SK-MEL-5 (cell line): ENCODE measurements around the gene KIF1A. TPM values are rescaled to one million over a fixed set of nuclear protein-coding genes. Genes with fewer than 3 reads are reported as not detected.

Experiments used
- DNase-seq: peaks from one replicate; pipeline ENCODE4 v3.0.0-alpha.2; 2016; ENCODE audit warnings: low read depth, low spot score
- in situ Hi-C: cut with HindIII; loops from 2 replicates; pipeline ENCODE4 v1.10.0; 2016; ENCODE audit warnings: low sequenced_read_pairs, high pct_unique_total_duplicates, low pct_unique_long_range_greater_than_20kb
- polyA plus RNA-seq, 2 experiments: library from polyadenylated mRNA; depleted of rRNA; stranded (reverse); fragments of >200 nt; gene quantifications; 2 replicates each; pipeline ENCODE4 v1.2.3, GENCODE V29; 2015
- total RNA-seq: library from RNA; depleted of rRNA; stranded (reverse); fragments of >200 nt; shearing (Covaris generic); gene quantifications from 2 replicates; pipeline ENCODE4 v1.2.3, GENCODE V29; 2014; rRNA removed

The KIF1A gene, protein sequence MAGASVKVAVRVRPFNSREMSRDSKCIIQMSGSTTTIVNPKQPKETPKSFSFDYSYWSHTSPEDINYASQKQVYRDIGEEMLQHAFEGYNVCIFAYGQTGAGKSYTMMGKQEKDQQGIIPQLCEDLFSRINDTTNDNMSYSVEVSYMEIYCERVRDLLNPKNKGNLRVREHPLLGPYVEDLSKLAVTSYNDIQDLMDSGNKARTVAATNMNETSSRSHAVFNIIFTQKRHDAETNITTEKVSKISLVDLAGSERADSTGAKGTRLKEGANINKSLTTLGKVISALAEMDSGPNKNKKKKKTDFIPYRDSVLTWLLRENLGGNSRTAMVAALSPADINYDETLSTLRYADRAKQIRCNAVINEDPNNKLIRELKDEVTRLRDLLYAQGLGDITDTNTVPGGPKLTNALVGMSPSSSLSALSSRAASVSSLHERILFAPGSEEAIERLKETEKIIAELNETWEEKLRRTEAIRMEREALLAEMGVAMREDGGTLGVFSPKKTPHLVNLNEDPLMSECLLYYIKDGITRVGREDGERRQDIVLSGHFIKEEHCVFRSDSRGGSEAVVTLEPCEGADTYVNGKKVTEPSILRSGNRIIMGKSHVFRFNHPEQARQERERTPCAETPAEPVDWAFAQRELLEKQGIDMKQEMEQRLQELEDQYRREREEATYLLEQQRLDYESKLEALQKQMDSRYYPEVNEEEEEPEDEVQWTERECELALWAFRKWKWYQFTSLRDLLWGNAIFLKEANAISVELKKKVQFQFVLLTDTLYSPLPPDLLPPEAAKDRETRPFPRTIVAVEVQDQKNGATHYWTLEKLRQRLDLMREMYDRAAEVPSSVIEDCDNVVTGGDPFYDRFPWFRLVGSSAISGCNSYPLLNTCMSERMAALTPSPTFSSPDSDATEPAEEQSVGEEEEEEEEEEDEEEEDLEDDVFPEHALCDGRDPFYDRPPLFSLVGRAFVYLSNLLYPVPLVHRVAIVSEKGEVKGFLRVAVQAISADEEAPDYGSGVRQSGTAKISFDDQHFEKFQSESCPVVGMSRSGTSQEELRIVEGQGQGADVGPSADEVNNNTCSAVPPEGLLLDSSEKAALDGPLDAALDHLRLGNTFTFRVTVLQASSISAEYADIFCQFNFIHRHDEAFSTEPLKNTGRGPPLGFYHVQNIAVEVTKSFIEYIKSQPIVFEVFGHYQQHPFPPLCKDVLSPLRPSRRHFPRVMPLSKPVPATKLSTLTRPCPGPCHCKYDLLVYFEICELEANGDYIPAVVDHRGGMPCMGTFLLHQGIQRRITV (N-terminal part only)
- total RNA-seq, result 0.50 TPM in 1 of 2 replicates, not detected in the other
- 0.30 and 0.85 TPM in 2 replicates for polyA plus RNA-seq (2015; cell fraction: cytosol; rRNA removed)
- 0.43 and 1.3 TPM in 2 replicates for polyA plus RNA-seq (2015; cell fraction: nucleus; rRNA removed)

DNA sequence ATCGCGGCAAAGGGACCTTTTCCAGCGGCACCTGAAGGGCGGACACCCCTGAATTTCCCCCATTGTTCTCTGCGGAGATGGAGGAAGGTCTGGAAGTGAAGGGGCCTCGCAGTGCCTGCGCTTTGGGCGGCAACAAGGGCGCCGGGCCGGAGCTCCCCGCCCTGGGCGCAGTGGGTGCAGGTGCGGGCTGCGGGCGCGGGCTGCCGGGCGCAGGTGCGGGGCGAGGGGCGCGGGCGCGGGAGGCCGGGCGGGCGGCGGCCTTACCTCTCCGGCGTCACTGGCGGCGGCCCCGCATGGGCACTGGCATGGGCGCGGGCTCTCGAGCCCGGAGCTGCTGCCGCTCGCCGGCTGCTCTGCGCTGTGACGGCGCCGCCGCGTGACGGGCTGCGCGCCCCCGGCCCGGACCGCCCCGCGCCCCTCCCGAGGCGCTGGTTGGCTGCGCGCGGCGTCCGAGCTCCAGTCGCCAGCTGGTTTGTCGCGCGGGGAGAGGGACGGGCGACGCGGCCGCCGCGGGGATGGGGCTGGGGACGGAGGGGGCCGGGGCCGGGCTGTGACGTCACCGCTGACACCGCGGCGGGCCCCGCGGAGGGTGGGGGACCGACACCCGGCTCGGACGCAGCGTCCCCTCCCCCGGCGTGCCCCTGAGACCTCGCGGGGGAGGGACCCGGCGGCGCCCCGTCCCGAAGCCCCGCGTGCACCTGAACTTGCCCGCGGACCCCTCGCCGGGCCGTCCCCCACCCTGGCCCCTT, at the start of gene KIF1A:
Gene KIF1A, minus strand, starts transcription at position 362 of the 749 bp plus-strand sequence. CDS start 22,467 bp downstream, outside the sequence.
- in situ Hi-C loops, result no loop called here
- no peak for DNase-seq

DNA sequence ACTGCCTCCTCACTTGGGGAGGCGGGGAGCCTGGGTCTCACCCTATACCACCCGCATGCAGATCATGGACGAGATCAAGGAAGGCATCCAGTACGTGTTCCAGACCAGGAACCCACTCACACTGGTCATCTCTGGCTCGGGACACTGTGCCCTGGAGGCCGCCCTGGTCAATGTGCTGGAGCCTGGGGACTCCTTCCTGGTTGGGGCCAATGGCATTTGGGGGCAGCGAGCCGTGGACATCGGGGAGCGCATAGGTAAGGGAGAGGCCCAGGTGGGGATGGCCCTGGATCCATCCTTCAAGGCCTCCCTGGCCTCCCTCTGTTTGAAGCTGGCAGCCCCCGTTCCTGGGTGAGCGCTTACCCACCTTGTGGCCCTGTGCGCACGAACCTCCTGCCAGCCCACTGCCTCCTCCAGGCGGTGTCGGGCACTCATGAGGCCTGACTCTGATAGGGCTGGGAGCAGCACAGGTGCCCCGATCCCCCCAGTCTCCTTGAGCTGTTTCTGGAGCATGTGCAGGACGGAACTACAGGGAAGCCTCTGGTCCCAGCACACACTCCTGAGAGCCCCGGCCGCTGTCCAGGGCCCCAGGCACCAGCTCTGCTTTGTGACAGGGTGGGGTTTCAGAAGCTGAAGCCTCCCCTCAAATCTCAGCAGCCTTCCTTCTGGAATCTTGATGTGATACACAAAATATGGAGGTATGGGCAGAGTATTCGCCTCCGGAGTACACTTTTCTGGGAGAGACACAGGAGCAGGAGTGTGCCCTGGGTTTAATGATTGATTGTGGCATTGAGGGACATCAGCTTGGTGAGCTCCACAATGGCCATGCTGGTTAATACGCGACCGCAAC, 49.3 kb upstream of the KIF1A start:
- DNase-seq, result no peak
- in situ Hi-C loops, result no loop called here

DNA sequence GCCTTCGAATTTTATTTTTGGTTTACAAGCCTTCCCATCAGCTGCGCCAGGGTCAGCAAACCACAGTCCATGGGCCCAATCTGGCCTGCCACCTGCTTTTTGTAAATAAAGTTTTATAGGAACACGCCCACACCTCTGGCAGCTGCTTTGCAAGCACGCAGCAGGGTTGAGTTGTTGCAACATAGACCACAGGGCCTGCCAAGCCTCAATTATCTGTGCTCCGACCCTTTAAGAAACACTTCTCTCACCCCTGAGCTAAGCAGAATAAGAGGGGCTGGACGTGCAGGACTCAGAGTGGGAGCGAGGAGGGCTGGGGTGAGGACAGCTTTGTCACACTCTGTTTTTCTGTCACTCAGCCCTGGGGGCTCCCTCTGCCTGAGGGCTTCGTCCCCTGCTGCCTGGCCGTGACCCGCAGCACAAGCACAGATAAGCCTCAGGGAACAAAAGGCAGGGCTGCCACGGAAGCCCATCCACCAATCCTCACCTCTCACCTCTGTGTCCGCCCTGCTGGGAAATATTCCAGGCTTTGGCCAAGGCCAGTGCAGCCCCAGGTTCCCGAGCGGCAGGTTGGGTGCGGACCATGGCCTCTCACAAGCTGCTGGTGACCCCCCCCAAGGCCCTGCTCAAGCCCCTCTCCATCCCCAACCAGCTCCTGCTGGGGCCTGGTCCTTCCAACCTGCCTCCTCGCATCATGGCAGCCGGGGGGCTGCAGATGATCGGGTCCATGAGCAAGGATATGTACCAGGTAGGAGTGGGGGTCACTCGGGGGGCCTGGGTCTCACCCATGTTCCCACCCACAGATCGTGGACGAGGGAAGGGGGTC, 48.5 kb upstream of the KIF1A start, which contains the start of gene AGXT:
Gene AGXT, plus strand, starts transcription at position 539 of the 823 bp plus-strand sequence. Its CDS starts 42 bp downstream, at position 581.
- DNase-seq, result no peak
- in situ Hi-C loops, result no loop called here

DNA sequence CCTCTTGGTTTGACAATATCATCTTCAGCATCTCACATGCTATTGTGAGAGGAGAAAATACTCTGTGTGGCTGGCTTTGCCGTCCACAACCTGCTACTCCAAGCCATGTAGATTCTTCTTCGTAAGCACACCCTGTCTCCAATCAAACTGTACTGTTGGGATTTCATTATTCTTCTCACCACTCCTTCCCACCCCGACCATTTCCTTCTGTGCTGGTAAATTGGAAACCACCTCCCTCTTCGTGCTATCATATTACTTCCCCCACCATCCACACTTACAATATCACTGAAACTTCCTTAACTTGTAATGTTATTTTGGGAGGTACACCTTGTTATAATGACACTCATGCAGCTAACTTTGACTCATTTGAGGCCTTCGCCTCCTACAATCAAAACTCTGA, 45.4 kb upstream of the KIF1A start:
- no peak for DNase-seq
- in situ Hi-C loops, result no loop called here

DNA sequence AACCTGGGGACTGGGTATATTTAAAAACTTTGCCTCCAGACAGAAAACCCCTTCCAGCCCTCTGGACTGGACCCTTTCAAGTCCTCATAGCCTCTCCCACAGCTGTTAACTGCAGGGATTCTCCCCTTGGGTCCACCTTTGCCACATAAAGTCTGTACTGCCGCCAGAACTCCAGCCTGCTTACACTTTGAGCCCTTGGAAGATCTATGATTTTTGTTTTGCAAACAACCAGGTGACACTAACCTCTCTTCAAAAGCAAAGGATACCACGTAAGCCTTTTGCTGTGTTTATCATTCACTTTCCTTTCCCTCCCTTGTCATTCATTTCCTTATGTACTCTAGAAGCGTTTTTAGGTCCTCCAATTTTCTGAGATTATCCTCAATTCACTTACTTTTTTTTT, 44.5 kb upstream of the KIF1A start:
- no peak for DNase-seq
- in situ Hi-C loops, result no loop called here

DNA sequence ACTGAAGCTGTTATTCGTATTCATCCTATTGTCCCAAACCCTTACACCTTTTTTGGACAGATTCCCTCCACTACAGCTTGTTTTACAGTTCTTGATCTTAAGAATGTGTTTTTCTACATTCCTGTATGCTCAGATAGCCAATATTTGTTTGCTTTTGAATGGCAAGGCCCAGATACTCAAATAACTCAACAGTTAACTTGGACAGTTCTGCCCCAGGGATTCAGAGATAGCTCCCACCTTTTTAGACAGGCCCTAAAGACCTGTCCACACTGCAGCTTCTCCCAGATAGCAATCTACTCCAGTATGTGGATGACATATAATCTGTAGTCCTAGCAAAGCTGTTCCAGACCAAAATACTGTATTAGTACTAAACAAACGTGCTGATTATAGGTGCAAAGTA, 41.5 kb upstream of the KIF1A start:
- in situ Hi-C loops, result no loop called here
- no peak for DNase-seq

DNA sequence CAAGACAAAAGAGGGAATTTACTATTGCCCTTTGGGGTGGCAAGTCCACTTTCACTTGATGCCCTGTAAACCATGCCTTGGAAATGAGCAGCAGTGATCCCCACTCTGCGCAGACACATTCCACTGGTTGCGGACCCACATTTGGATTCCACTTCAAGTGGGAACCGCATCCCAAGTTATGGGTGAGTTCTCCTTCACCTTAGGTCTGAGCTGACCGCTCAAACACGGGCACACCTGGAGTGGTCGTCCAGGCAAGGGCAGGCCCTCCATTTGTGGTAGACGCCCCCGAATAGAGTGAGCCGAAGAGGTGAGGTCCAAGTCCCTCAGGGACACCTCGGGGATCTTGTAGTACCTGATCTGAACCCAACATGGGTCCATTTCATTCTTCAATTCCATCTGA, 38.9 kb upstream of the KIF1A start:
- in situ Hi-C loops, result no loop called here
- no peak for DNase-seq

DNA sequence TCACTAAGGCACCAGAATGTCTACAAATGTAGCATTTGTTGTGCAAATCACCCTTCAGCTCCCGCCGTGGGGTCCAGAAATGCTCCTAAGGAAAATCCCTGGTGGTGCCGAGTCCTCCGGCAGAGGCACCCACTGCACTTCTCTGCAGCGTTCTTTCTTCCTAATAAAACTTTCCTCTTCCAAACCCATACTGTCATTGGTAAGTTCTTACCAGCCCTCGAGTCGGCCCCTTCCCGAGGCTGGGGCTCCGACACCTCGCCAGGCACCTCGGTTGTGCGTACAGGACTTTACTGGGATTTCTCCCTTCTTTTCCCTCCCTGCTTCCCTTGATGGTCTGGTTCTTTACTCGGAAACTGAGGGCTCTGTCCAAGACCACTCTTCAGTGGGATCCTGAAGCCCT, 38.3 kb upstream of the KIF1A start:
- no peak for DNase-seq
- in situ Hi-C loops, result no loop called here

DNA sequence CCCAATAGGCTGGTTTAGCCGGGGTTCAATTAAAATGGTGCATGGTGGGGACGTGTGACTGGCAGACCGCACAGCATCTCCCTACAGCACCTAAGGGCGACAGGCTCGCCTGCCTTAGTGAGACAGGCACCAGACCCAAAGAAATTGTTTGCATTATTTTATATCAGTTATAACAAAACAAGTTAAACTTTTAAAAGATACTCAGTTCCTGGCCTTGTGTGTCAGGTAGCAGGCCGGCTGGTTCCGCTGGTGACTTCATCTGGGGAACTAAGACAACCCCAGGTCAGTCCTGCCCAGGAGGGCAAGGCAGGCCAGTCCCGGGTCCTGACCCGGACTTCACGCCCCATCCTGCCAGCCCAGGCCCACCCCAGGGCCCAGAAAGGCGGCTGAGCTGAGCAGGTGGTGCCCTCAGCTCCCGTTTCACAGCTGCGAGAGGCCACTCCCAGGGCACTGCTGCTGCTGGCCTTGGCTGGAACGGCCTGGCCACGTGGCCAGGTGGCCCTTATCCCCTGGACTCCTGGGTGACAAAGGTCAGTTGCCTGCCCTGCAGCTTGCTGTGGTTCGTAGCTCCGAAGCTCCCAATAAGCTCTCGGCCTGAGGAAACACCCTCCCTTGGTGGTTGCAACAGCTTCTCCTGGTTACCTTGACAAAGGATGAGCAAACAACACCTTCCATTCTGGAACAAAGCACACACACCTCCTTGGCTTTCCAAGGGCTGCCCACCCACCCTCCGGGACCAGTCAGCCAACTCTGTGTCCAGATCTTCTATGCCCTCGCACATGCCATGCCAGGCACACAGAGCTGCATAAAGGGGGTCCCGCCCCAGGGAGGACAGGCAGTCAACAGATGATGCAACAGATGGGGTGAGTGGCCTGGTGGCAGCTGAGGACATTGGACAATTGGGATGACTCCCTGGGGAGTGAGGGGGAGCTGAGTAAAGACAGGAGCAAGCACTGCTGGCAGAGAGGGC, 37.3 kb upstream of the KIF1A start:
- DNase-seq, result no peak
- in situ Hi-C loops, result no loop called here

DNA sequence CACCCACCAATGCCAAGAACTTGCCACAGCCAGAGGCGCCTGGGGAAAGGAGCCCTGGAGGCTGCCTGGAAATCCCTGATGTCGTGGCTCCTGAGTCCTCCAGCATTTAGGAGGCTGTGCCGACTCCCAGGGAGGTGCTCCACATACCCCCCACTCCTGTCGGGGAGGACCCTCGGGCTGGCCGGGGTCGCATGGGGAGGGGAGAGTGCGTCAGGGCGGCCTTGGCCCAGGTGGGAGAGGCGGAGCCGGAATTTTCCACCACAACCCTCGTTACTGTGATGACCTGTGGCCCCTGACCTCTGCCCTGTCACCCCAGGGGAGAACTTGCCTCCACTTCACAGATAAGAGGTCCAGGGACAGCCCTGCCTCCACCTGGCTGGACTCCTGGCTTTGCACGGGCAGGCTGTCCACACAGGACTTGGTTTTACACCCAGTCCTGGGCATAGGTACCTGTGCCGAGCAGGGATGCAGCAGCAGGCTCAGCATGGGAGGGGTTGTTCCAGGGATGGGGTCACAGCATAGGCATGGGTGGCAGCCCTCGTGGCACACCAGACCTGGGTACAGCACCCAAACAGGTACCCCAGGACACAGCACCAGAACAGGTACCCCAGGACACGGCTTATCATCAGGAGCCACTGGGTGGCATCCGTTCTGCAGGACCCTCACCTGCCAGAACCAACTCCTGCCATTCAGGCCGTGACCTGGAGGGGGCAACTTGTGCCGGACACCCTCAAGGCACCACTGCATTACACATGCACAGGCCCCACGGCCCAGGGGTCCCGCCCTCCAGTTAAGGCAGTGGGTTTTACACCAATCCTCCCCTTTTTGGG, 36.3 kb upstream of the KIF1A start:
- in situ Hi-C loops, result no loop called here
- DNase-seq, result peak; percentile 31

DNA sequence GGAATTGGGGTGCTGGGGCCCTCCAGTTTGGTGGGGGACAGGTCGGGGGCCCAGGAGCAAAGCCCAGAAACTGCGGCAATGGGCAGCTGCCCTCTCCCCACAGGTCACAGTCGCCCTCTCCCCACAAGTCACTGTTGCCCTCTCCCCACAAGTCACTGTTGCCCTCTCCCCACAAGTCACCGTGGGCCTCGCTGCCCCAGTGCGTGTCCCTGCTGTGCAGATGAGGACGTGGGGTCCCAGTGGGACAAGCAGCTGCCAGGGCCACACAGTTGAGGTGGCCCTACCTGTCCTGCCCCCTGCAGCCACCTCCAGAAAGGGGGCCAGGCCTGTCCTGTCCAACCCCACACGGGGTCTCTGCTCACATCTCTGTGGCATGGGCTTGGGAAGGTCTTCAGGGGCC, 35.7 kb upstream of the KIF1A start:
- no peak for DNase-seq
- in situ Hi-C loops, result no loop called here

DNA sequence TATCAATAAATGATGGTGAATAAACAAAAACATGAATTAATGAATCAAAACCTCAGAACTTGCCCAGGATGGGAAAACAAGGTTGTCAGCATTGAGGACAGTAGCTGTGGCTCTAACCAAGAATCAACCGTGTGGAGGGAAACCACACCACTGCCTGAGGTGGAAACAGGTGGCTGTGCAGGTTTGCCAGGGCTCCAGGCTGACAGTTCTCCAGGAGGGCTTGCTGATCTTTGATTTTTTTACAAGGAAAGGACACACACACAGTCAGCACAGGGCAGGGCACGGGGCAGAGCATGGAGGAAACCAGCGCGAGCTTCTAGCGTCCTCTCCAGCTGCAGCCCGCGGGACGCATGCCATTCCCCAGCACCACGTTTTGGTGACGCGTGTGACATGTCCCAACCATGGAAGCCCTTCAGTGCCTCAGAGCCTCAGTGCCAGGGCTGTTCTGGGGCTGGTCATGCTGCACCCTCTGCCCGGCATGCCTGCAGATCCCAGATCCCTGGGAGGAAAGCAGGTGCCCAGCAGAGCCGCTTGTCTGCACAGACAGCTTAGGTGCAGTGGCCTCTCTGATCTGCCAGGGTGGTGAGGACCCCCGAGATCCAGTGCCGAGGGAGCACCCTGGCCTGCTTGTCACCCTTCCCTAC, 32.8 kb upstream of the KIF1A start:
- in situ Hi-C loops, result no loop called here
- no peak for DNase-seq
